ENCODE results near the gene STARD5.

The STARD5 gene

DNA sequence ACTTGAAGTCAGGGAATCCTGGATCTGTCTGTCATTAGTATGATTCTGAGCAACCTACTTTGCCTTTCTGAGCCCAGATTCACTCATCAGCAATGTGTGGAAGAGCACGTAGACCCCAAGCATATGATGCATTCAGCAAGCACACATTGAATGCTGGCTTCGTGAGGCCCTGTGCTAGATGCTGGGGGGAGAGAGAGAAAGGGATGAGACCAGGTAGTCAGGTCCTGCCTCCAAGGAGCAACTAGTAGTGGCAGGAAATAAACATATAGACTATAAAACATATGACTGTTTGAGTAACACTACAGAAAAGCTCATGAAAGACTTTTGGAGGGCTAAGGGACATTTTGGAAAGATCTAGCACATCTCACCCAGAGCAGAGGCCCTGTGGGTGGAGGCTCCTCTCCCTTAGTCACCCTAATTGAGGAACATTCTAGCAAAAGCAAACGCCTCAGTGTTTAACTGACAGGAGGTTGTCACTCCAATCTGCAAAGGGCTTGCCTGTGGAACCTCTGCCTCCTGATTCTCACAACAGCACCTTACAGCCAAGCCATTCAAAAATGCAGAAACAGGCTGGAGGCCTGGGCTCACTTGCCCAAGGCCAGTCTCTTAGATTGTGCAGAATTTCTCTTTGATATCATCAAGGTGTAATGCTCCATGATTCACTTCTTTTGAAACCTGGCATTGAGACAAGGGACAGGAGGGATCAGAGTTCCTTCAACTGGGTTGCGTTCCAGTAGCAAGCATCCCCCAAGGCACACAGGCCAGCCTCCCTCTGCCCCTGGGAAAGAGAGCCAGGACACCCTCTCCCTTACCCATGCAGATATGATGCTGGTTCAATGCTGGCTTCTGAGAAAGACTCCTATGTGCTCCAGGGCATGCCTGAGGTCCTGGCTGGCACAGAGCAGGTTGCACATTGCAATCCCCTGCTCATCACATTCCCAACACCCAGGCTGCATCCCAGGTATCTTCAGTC is 26.1 kb downstream of the STARD5 start:
- Histone ChIP-seq H3K36me3 (ENCODE audit: insufficient read depth, low read length) (no peaks in the 10 kb centered on the region), H3K4me3 (no peak overlapping the region), H3K9me3 (ENCODE audit: low read depth, low read length) (no peaks in the 10 kb centered on the region), H3K27ac (no peak overlapping the region), H3K9ac (ENCODE audit: insufficient read length) (no peak overlapping the region)
- DNase-seq (ENCODE audit: low read depth, low spot score): no peak
- TF ChIP-seq EZH2 (IDR thresholded peaks at IDR 0.05) (no peak), POLR2AphosphoS5 (IDR thresholded peaks at IDR 0.05; ENCODE audit: borderline replicate concordance, low read depth, low read length) (no peak), FOXP2 (optimal IDR thresholded peaks at IDR 0.05; ENCODE audit: control extremely low read depth, extremely low read length, insufficient read depth) (no peak)

DNA sequence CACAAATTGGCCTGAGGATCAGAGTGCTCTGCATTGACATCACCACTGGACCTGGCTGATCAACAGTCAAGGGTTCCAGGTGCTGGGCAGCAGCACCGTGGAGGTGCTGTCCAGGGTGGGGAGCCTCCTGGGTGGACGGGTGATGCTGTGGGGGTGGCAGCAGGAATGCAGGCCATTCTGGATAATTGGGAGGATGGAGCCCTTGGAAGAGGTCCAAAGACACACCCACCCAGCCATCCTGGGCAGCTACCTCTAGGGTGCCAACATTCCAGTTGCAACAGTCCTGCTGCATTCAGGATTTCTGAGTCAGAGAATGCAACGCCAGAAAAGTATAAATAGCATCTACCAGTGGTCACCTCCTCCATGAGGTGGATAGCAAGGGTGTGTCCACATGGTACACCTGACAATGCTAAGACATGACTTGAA is 26.8 kb downstream of the STARD5 start:
- H3K9ac ChIP-seq (ENCODE audit: insufficient read length): no peak overlapping the region
- no peak overlapping the region for H3K27ac ChIP-seq
- DNase-seq (ENCODE audit: low read depth, low spot score): no peak
- no peaks in the 10 kb centered on the region for H3K36me3 ChIP-seq (ENCODE audit: insufficient read depth, low read length)
- H3K4me3 ChIP-seq: no peak overlapping the region
- no peaks in the 10 kb centered on the region for H3K9me3 ChIP-seq (ENCODE audit: low read depth, low read length)
- no peak for TF ChIP-seq FOXP2 (optimal IDR thresholded peaks at IDR 0.05; ENCODE audit: control extremely low read depth, extremely low read length, insufficient read depth)
- no peak for TF ChIP-seq EZH2 (IDR thresholded peaks at IDR 0.05)
- no peak for TF ChIP-seq POLR2AphosphoS5 (IDR thresholded peaks at IDR 0.05; ENCODE audit: borderline replicate concordance, low read depth, low read length)

DNA sequence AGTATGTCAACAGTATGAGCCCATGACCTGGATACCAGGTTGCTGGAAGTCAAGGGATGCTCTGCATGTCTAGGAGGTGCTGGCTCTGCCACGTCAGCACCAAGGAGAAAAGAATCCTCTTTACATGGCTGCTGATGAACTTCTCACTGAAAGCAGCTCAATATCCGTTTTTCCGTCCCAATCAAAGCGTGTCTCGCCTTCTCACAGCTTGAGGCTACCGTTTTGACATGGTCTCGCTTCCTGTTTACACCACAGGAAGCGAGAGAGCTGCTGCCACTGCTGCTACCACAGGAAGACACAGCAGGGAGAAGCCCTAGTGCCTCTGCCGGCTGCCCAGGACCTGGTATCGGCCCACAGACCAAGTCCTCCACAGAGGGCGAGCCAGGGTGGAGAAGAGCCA is 27.3 kb downstream of the STARD5 start:
- no peak overlapping the region for H3K9ac ChIP-seq (ENCODE audit: insufficient read length)
- H3K4me3 ChIP-seq: no peak overlapping the region
- no peak for DNase-seq (ENCODE audit: low read depth, low spot score)
- H3K27ac ChIP-seq: no peak overlapping the region
- H3K36me3 ChIP-seq (ENCODE audit: insufficient read depth, low read length): no peaks in the 10 kb centered on the region
- TF ChIP-seq POLR2AphosphoS5 (IDR thresholded peaks at IDR 0.05; ENCODE audit: borderline replicate concordance, low read depth, low read length) (no peak), EZH2 (IDR thresholded peaks at IDR 0.05) (no peak), FOXP2 (optimal IDR thresholded peaks at IDR 0.05; ENCODE audit: control extremely low read depth, extremely low read length, insufficient read depth) (no peak)
- H3K9me3 ChIP-seq (ENCODE audit: low read depth, low read length): no peaks in the 10 kb centered on the region

DNA sequence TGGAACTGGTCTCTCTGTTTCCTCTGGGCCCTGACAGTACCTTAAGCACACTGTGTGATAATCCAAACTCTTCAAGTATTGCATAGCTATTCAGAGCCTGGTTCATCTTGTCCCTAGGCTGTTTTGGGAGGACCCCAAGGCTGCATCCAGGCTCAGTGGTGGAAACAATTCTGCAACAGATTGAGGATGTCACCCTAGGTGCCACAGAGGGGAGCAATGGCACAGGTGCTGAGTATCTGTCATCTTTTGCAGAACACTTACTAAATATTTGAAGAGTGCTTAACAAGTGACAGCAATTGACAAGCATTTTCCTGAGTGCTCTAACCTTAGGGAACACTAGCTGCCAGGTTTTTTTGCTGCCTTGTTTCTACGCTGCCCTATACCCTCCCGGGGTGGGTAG is 27.8 kb downstream of the STARD5 start:
- TF ChIP-seq EZH2 (IDR thresholded peaks at IDR 0.05) (no peak), POLR2AphosphoS5 (IDR thresholded peaks at IDR 0.05; ENCODE audit: borderline replicate concordance, low read depth, low read length) (no peak), FOXP2 (optimal IDR thresholded peaks at IDR 0.05; ENCODE audit: control extremely low read depth, extremely low read length, insufficient read depth) (no peak)
- no peaks in the 10 kb centered on the region for H3K36me3 ChIP-seq (ENCODE audit: insufficient read depth, low read length)
- no peak overlapping the region for H3K27ac ChIP-seq
- H3K4me3 ChIP-seq: no peak overlapping the region
- no peaks in the 10 kb centered on the region for H3K9me3 ChIP-seq (ENCODE audit: low read depth, low read length)
- no peak for DNase-seq (ENCODE audit: low read depth, low spot score)
- H3K9ac ChIP-seq (ENCODE audit: insufficient read length): no peak overlapping the region

DNA sequence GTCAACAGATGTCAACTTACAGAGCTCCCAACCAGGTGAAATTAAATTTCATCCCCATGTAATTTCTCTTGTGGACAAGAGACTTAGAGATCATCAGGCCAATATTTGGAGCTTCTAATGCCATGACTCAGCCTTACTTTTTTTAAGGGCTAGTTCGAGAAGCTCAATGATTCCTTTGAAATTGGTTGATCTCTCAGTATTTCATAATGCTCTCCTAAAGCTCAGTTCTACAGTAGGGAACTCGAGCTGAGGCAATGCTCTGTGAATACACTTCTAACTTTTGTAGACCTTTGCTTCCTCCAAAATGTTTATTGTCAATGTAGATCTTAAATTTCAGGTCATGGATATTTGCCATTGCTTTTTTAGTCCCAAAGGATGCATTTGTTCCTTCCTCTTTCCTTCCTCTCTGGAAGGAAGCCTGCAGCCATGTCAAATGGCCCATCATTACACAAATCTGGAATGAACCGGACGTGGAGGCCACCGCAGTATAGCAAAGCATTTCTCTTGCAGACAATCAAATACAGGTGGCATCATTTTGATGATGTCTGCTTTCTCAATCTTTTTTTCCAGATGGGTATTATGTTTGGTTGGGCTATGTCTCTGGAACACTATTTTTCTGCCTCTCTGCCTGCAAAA is 28.3 kb downstream of the STARD5 start:
- Histone ChIP-seq H3K36me3 (ENCODE audit: insufficient read depth, low read length) (no peaks in the 10 kb centered on the region), H3K9ac (ENCODE audit: insufficient read length) (no peak overlapping the region), H3K4me3 (no peak overlapping the region), H3K9me3 (ENCODE audit: low read depth, low read length) (no peaks in the 10 kb centered on the region), H3K27ac (no peak overlapping the region)
- DNase-seq (ENCODE audit: low read depth, low spot score): no peak
- no peak for TF ChIP-seq EZH2 (IDR thresholded peaks at IDR 0.05)

DNA sequence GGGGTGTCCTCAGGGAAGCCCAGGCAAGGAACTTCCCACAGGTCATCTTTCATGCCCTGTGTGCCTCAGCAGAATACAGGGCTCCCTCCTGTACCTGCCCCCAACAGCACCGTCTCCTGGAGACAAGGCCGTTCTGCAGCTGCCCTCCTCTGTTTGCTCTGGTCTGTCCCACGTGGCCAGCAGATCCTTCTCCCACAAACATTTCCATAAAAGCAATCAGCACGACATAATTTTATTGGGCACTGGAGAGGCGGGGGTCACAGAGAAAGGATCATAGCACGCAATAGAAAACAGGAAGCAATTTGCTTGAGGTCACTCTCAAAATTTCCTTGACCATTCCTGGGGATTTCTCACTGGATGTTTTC is 29.4 kb downstream of the STARD5 start:
- no peak overlapping the region for H3K27ac ChIP-seq
- H3K9me3 ChIP-seq (ENCODE audit: low read depth, low read length): no peaks in the 10 kb centered on the region
- no peak for DNase-seq (ENCODE audit: low read depth, low spot score)
- no peak overlapping the region for H3K9ac ChIP-seq (ENCODE audit: insufficient read length)
- TF ChIP-seq POLR2AphosphoS5 (IDR thresholded peaks at IDR 0.05; ENCODE audit: borderline replicate concordance, low read depth, low read length) (no peak), FOXP2 (optimal IDR thresholded peaks at IDR 0.05; ENCODE audit: control extremely low read depth, extremely low read length, insufficient read depth) (no peak), EZH2 (IDR thresholded peaks at IDR 0.05) (no peak)
- H3K4me3 ChIP-seq: no peak overlapping the region
- no peaks in the 10 kb centered on the region for H3K36me3 ChIP-seq (ENCODE audit: insufficient read depth, low read length)

DNA sequence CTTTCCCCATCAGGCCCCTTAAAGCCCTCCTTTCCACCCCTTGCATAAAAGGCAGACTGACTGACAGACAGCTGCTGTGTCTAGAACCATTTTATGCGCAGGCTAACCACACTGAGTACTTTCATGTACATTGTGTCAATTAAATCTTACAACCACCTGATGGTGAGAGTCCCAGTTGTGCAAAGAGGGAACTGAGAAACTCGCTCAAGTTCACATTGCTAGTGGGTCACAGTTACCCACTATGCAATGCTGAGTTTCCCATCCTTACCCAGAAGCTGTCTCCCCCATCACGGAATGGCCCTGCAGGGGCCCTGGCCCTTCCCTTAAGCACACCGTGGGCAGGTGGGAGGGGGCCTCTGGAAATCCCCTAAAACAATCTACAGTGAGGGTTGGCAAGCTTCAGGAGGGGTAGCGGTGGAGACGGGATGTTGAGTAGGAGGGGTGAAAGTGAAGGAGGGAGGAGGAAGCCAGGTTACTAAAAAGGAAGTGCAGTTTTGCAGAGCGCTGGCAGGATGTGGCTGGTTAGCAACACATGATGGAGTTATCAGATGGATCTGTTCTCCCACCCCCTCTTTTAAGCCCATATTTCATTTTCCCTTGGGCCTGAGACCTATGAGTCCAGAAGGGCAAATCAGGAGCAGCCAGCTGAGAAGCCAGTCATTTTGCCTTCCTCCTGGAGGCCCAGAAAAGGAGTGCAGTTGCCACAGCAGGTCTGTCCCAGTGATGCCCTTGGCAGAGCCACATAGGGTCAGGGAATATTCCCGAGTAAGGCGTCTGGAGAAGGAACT is 30.0 kb downstream of the STARD5 start:
- H3K27ac ChIP-seq: no peak overlapping the region
- H3K9me3 ChIP-seq (ENCODE audit: low read depth, low read length): no peaks in the 10 kb centered on the region
- no peak overlapping the region for H3K9ac ChIP-seq (ENCODE audit: insufficient read length)
- no peak overlapping the region for H3K4me3 ChIP-seq
- TF ChIP-seq FOXP2 (optimal IDR thresholded peaks at IDR 0.05; ENCODE audit: control extremely low read depth, extremely low read length, insufficient read depth) (no peak), EZH2 (IDR thresholded peaks at IDR 0.05) (no peak), POLR2AphosphoS5 (IDR thresholded peaks at IDR 0.05; ENCODE audit: borderline replicate concordance, low read depth, low read length) (no peak)
- no peaks in the 10 kb centered on the region for H3K36me3 ChIP-seq (ENCODE audit: insufficient read depth, low read length)
- no peak for DNase-seq (ENCODE audit: low read depth, low spot score)

DNA sequence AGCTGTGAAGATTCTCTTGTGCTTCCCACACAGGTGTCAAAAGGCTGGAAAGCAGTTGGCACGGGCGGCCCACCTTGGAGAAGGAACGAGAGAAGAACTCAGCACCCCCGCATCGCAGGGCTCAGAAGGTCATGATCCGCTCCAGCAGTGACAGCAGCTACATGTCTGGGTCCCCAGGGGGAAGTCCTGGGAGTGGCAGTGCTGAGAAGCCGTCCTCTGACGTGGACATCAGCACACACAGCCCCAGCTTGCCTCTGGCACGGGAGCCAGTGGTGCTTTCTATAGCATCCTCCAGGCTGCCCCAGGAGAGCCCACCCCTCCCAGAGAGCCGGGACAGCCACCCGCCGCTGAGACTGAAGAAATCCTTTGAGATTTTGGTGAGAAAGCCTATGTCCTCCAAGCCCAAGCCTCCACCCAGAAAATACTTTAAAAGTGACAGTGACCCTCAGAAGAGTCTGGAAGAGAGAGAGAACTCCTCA is 31.4 kb downstream of the STARD5 start:
- TF ChIP-seq POLR2AphosphoS5 (IDR thresholded peaks at IDR 0.05; ENCODE audit: borderline replicate concordance, low read depth, low read length): no peak
- no peak for TF ChIP-seq EZH2 (IDR thresholded peaks at IDR 0.05)
- no peak for TF ChIP-seq FOXP2 (optimal IDR thresholded peaks at IDR 0.05; ENCODE audit: control extremely low read depth, extremely low read length, insufficient read depth)
- H3K4me3 ChIP-seq: no peak overlapping the region
- H3K36me3 ChIP-seq (ENCODE audit: insufficient read depth, low read length): no peaks in the 10 kb centered on the region
- no peak overlapping the region for H3K9ac ChIP-seq (ENCODE audit: insufficient read length)
- H3K9me3 ChIP-seq (ENCODE audit: low read depth, low read length): no peaks in the 10 kb centered on the region
- DNase-seq (ENCODE audit: low read depth, low spot score): no peak
- H3K27ac ChIP-seq: no peak overlapping the region
